Keratinocyte (primary cell): Measurements from ENCODE around the gene GATAD2B. TPM values are rescaled to one million over a fixed set of nuclear protein-coding genes. Genes with fewer than 3 reads are reported as not detected.

Experiments
- DNase-seq: peaks from one replicate; pipeline ENCODE4 v3.0.0-alpha.2; 2011; ENCODE audit warnings: low read depth, missing footprints, low spot score
- FAIRE-seq: peaks from 2 replicates; lab custom pipeline; 2011; peaks lifted over from hg19 to GRCh38; lab: Jason Lieb, UNC
- H2AFZ ChIP-seq: 2 replicates; pipeline ENCODE4 v1.6.0; 2012; ENCODE audit warnings: low read length, control low read depth, inconsistent platforms; ENCODE audit not compliant: control insufficient read depth
- H3K27ac ChIP-seq: 2 replicates; pipeline ENCODE4 v1.5.1; 2011; ENCODE audit warnings: low read length; ENCODE audit not compliant: control insufficient read depth, insufficient read depth
- H3K27me3 ChIP-seq: 3 replicates; pipeline ENCODE4 v1.6.0; 2011; ENCODE audit warnings: low read length; ENCODE audit not compliant: control insufficient read depth, insufficient read depth; ENCODE audit errors: extremely low read depth
- H3K36me3 ChIP-seq, 2 experiments: 2 replicates in 1 of 2; 3 replicates in 1 of 2; pipeline ENCODE4 v1.5.1; 2011; ENCODE audit warnings: low read length in 2 of 2, mild to moderate bottlenecking in 1 of 2; ENCODE audit not compliant: control insufficient read depth in 2 of 2, insufficient read depth in 2 of 2; ENCODE audit errors: extremely low read depth in 1 of 2
- H3K4me1 ChIP-seq: 3 replicates; pipeline ENCODE4 v1.5.1; 2011; ENCODE audit warnings: low read length; ENCODE audit not compliant: control insufficient read depth, insufficient read depth; ENCODE audit errors: extremely low read depth
- H3K4me2 ChIP-seq: 3 replicates; pipeline ENCODE4 v1.6.0; 2011; ENCODE audit warnings: low read depth, low read length; ENCODE audit not compliant: control insufficient read depth, insufficient read depth; ENCODE audit errors: extremely low read depth
- H3K4me3 ChIP-seq, 3 experiments: fragments of 200-600 bp in 1 of 3; sonication (generic) in 1 of 3; 2 replicates in 2 of 3; 3 replicates in 1 of 3; pipeline ENCODE4 v1.5.1; 2011 to 2016; ENCODE audit warnings: low read length in 3 of 3, mild to moderate bottlenecking in 3 of 3, control low read depth in 2 of 3, inconsistent platforms in 1 of 3, low read depth in 1 of 3, mixed read lengths in 1 of 3, mixed run types in 1 of 3, moderate library complexity in 1 of 3; ENCODE audit not compliant: control insufficient read depth in 2 of 3, insufficient read depth in 2 of 3; ENCODE audit errors: extremely low read depth in 1 of 3
- H3K79me2 ChIP-seq: 2 replicates; pipeline ENCODE4 v1.6.0; 2012; ENCODE audit warnings: low read length; ENCODE audit not compliant: control insufficient read depth, insufficient read depth
- H3K9ac ChIP-seq: 3 replicates; pipeline ENCODE4 v1.6.0; 2011; ENCODE audit warnings: low read length; ENCODE audit not compliant: control insufficient read depth, insufficient read depth; ENCODE audit errors: extremely low read depth
- H3K9me1 ChIP-seq: 3 replicates; pipeline ENCODE4 v1.6.0; 2011; ENCODE audit warnings: low read length; ENCODE audit not compliant: control insufficient read depth, insufficient read depth; ENCODE audit errors: extremely low read depth
- H3K9me3 ChIP-seq: 2 replicates; pipeline ENCODE4 v1.5.1; 2012; ENCODE audit warnings: low read depth, low read length; ENCODE audit not compliant: control insufficient read depth
- H4K20me1 ChIP-seq: 3 replicates; pipeline ENCODE4 v1.6.0; 2011; ENCODE audit warnings: low read length; ENCODE audit not compliant: control insufficient read depth, insufficient read depth; ENCODE audit errors: extremely low read depth
- EZH2 ChIP-seq: IDR thresholded peaks from one replicate; pipeline ENCODE4 v1.6.1; 2012; ENCODE audit warnings: inconsistent platforms, mild to moderate bottlenecking, low read length, moderate library complexity
- dilution Hi-C: fragments of 300-500 bp; cut with MboI; formaldehyde crosslinking; loops from one replicate; pipeline ENCODE4 v1.7.0; 2020; ENCODE audit warnings: low sequenced_read_pairs; ENCODE audit not compliant: extremely low pct_ligation_motif_present
- polyA plus RNA-seq, 5 experiments: library from polyadenylated mRNA; depleted of rRNA in 3 of 5; stranded (reverse) in 3 of 5; stranded (forward) in 1 of 5; unstranded in 1 of 5; fragments of >200 nt; gene quantifications; 1 replicate in 1 of 5; 2 replicates in 3 of 5; 3 replicates in 1 of 5; pipeline versions ENCODE4 v1.2.1 to v1.2.3, GENCODE V29; 2011 to 2012; ENCODE audit warnings: missing spikeins in 2 of 5, low read depth in 1 of 5, low replicate concordance in 1 of 5
- TF ChIP-seq, protein P1 (sequence below), 3 experiments: IDR thresholded peaks in 1 of 3; conservative IDR thresholded peaks in 1 of 3; optimal IDR thresholded peaks in 1 of 3; 2 replicates in 2 of 3; 3 replicates in 1 of 3; pipeline versions ENCODE3 to v1.5.1; 2011; ENCODE audit warnings: low read length in 3 of 3, mild to moderate bottlenecking in 3 of 3, moderate library complexity in 2 of 3, control low read depth in 1 of 3, inconsistent platforms in 1 of 3; ENCODE audit not compliant: insufficient read depth in 2 of 3; ENCODE audit errors: extremely low read depth in 1 of 3

GATAD2B gene
- polyA plus RNA-seq, 1 donor (not counting 4 experiments of a cell fraction or from before 2014, with no cell fraction given), result 6.1 TPM

GRCh38 chr1:153968972-153969371, 46.2 kb upstream of the GATAD2B start:
- H3K4me2 ChIP-seq, result peak overlapping the region; percentile 92
- no peaks in the 10 kb centered on the region for H4K20me1 ChIP-seq
- no peaks in the 10 kb centered on the region for H3K79me2 ChIP-seq
- H2AFZ ChIP-seq, result no peak overlapping the region
- peaks cover 0 to 9% of the 10 kb centered on the region in 2 experiments for H3K36me3 ChIP-seq
- no peaks in the 10 kb centered on the region for H3K9me3 ChIP-seq
- H3K9ac ChIP-seq, result no peak overlapping the region
- dilution Hi-C loops, result no loop called here
- H3K4me3 ChIP-seq, result no peak overlapping the region
- H3K27ac ChIP-seq, result no peak overlapping the region
- no peak for DNase-seq
- TF ChIP-seq EZH2, result no peak
- TF ChIP-seq, protein P1, sequence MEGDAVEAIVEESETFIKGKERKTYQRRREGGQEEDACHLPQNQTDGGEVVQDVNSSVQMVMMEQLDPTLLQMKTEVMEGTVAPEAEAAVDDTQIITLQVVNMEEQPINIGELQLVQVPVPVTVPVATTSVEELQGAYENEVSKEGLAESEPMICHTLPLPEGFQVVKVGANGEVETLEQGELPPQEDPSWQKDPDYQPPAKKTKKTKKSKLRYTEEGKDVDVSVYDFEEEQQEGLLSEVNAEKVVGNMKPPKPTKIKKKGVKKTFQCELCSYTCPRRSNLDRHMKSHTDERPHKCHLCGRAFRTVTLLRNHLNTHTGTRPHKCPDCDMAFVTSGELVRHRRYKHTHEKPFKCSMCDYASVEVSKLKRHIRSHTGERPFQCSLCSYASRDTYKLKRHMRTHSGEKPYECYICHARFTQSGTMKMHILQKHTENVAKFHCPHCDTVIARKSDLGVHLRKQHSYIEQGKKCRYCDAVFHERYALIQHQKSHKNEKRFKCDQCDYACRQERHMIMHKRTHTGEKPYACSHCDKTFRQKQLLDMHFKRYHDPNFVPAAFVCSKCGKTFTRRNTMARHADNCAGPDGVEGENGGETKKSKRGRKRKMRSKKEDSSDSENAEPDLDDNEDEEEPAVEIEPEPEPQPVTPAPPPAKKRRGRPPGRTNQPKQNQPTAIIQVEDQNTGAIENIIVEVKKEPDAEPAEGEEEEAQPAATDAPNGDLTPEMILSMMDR (optimal IDR thresholded peaks at IDR 0.05 in 1 of 3, IDR thresholded peaks at IDR 0.05 in 1 of 3, conservative IDR thresholded peaks at IDR 0.05 in 1 of 3; ENCODE audit: extremely low read depth in 1 of 3, insufficient read depth in 2 of 3, low read length in 3 of 3), result no peak
- H3K9me1 ChIP-seq, result no peaks in the 10 kb centered on the region
- FAIRE-seq, result no peak
- H3K4me1 ChIP-seq, result peaks cover 21% of the 10 kb centered on the region
- H3K27me3 ChIP-seq, result no peaks in the 10 kb centered on the region

GRCh38 chr1:153968408-153968807, 45.6 kb upstream of the GATAD2B start:
- dilution Hi-C loops, result no loop called here
- no peaks in the 10 kb centered on the region for H3K27me3 ChIP-seq
- H3K4me1 ChIP-seq, result peaks cover 25% of the 10 kb centered on the region
- H3K9ac ChIP-seq, result peak overlapping the region; percentile 83
- TF ChIP-seq, protein P1 (optimal IDR thresholded peaks at IDR 0.05 in 1 of 3, IDR thresholded peaks at IDR 0.05 in 1 of 3, conservative IDR thresholded peaks at IDR 0.05 in 1 of 3; ENCODE audit: extremely low read depth in 1 of 3, insufficient read depth in 2 of 3, low read length in 3 of 3), result no peak
- TF ChIP-seq EZH2, result no peak
- H3K4me3 ChIP-seq, result peak overlapping the region; percentile 53 to 79 (median 64)
- H3K9me3 ChIP-seq, result no peaks in the 10 kb centered on the region
- DNase-seq, result no peak
- peaks cover 0 to 4% of the 10 kb centered on the region in 2 experiments for H3K36me3 ChIP-seq
- peak overlapping the region; percentile 78 for H2AFZ ChIP-seq
- H4K20me1 ChIP-seq, result no peaks in the 10 kb centered on the region
- no peaks in the 10 kb centered on the region for H3K9me1 ChIP-seq
- no peak overlapping the region for H3K27ac ChIP-seq
- no peak for FAIRE-seq
- no peaks in the 10 kb centered on the region for H3K79me2 ChIP-seq
- peak overlapping the region; percentile 92 for H3K4me2 ChIP-seq
